GM12872 (cell line): ENCODE data around the gene UNC5B.

Experiments used
- CTCF ChIP-seq: IDR thresholded peaks from 3 replicates; pipeline ENCODE4 v1.5.1; 2011; ENCODE audit warnings: low read depth, mild to moderate bottlenecking, low read length, moderate library complexity; ENCODE audit not compliant: insufficient read depth

Gene UNC5B

GRCh38 chr10:71268247-71268691, 55.9 kb downstream of the UNC5B start:
- 0 out of 3 replicates have a peak, but pooled peaks have one; percentile 22 for TF ChIP-seq CTCF

DNA sequence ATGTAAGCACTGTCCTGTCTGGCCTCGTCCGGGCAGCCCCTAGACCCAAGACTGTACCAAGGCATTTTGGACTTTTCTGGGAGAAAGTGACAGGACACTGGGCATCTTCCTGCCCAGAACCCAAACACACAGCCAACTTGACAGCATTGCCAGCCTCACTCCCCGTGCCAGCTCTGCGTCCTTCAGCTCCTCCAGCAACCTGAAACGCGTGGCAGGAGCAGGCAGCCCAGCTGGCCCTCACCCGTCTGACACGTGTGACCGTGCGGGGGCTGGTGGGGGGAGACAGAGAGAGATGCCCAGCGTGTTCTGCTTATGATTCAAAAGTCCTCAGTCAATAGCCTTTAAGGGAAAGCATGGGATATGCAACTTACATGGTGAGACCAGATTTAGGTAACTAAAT, 56.4 kb downstream of the UNC5B start:
- no peak for TF ChIP-seq CTCF

DNA sequence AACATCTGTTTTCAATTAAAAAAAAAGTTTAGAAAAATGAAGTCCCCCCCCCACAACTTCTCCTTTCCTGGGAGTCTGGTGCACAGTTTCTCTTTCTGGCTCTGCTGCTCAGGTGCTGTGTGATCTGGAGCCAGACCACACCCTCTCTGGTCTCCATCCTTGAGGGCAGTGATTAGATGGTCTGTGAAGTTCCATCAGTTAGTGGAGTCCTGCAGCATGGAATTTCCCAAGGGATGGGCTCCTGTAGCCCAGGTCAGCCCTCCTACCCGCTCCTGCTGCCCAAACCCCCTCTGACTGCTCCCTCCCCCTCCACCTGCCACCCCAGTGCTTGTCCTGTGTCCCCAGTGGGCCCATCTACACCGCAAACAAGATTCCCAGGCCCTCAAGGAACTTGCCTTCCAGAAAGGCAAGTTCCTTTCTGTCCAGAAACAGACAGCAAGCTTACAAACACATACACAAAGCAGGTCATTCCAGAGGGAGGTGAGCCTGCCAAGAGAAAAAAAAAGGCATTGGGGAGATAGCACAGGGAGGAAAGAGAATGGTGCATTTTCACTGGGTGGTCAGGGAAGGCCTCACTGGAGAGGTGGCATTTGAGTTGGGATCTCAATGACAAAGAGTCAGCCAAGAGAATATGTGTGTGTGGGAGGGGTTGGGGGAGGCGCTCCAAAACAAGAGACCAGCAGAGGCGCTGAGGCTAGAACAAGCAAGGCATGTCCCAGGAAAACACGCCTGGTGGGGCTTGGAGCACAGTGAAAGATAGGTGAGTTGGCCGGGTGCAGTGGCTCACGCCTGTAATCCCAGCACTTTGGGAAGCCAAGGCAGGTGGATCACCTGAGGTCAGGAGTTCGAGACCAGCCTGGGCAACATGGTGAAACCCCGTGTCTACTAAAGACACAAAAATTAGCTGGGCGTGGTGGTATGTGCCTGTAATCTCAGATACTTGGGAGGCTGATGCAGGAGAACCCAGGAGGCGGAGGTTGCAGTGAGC, 57.2 kb downstream of the UNC5B start:
- TF ChIP-seq CTCF: no peak

- peak; percentile 81 for TF ChIP-seq CTCF
Observed at GRCh38 chr10:71270301-71271220, 58.2 kb downstream of the UNC5B start.

GRCh38 chr10:71271662-71272055, 59.3 kb downstream of the UNC5B start:
- TF ChIP-seq CTCF: no peak

DNA sequence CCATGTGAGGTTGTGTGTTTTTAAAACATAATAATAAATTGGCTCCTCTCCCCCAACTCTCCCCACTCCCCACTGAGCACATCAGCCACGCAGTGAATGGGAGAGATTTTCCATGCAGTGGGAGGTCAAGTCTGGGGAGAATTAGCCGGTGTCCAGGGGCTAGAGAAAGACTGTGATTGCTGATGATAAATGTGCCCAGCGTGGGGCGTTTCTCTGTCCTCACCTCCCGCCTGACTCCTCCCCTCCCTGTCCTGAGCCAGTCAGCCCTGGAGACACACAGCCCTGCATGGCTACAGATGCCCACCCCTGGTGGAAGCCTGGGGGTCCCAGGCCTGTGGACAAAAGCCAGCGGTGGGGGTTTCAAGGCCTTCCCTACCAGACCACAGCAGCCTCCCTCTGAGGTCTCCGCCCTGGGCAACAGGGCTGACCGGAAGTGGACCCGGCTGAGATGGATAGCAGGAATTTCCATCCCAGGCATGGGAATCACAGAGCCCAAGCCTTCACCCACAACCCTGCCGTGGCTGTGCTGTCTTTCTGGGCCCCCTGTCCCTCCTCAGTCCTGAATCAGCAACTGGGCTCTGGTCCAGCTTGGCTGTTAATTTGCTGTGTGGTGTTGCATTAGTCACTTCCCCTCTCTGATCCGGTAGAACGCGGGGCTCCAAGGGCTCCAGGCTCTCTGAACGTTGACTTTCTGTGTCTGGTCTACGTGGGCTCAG, 59.8 kb downstream of the UNC5B start:
- no peak for TF ChIP-seq CTCF
